Right atrium auricular region (tissue), 2 donors: ENCODE data around the gene TF. TPM values are rescaled to one million over a fixed set of nuclear protein-coding genes. Genes with fewer than 3 reads are reported as not detected.

ENCODE experiments used
- DNase-seq: peaks from one replicate; pipeline ENCODE4 v3.0.0-alpha.2; 2019; ENCODE audit warnings: low spot score
- H3K27ac ChIP-seq, 2 donors: fragments of 200-600 bp; sonication (generic); 1 replicate in 1 of 2; 2 replicates in 1 of 2; pipeline ENCODE4 v1.5.1; 2016 to 2019
- H3K27me3 ChIP-seq, 2 donors: fragments of 200-600 bp; sonication (generic); one replicate each; pipeline versions ENCODE4 v1.5.1 to v1.6.0; 2017 to 2019
- H3K36me3 ChIP-seq: fragments of 200-600 bp; sonication (generic); one replicate; pipeline ENCODE4 v1.5.1; 2016
- H3K4me1 ChIP-seq, 2 donors: fragments of 200-600 bp; sonication (generic); one replicate each; pipeline versions ENCODE4 v1.5.1 to v1.6.0; 2017 to 2019
- H3K4me3 ChIP-seq, 2 donors: fragments of 200-600 bp; sonication (generic); 1 replicate in 1 of 2; 2 replicates in 1 of 2; pipeline ENCODE4 v1.5.1; 2017 to 2019; ENCODE audit warnings: mild to moderate bottlenecking in 1 of 2, moderate library complexity in 1 of 2
- H3K9me3 ChIP-seq, 2 donors: fragments of 200-600 bp; sonication (generic); one replicate each; pipeline ENCODE4 v1.5.1; 2019
- CTCF ChIP-seq, 2 donors: fragments of 200-600 bp; sonication (generic); IDR thresholded peaks; one replicate each; pipeline ENCODE4 v1.5.1; 2019; ENCODE audit warnings: antibody characterized with exemption in 2 of 2
- total RNA-seq, 2 donors: library from RNA; depleted of rRNA; stranded (reverse); fragments of >200 nt; gene quantifications; one replicate each; pipeline ENCODE4 v1.1.0, GENCODE V29; 2016

The TF gene
- total RNA-seq, 2 donors from 2014 or later, result 4.1 TPM; not detected in 1

- H3K27ac ChIP-seq, result no peak overlapping the region
- H3K27me3 ChIP-seq, result no peaks in the 10 kb centered on the region
- no peak overlapping the region for H3K4me3 ChIP-seq
- no peaks in the 10 kb centered on the region for H3K9me3 ChIP-seq
- no peaks in the 10 kb centered on the region for H3K36me3 ChIP-seq
- TF ChIP-seq CTCF (IDR thresholded peaks at IDR 0.05), result no peak
- no peak for DNase-seq
- no peaks in the 10 kb centered on the region for H3K4me1 ChIP-seq
Observed at GRCh38 chr3:133701435-133702358, 44.5 kb upstream of the TF start.

- H3K36me3 ChIP-seq, result no peaks in the 10 kb centered on the region
- H3K9me3 ChIP-seq, result no peaks in the 10 kb centered on the region
- no peak for DNase-seq
- H3K27me3 ChIP-seq, result no peaks in the 10 kb centered on the region
- no peak overlapping the region for H3K27ac ChIP-seq
- no peak overlapping the region for H3K4me3 ChIP-seq
- TF ChIP-seq CTCF (IDR thresholded peaks at IDR 0.05), result no peak
- no peaks in the 10 kb centered on the region for H3K4me1 ChIP-seq
Observed at GRCh38 chr3:133703915-133704314, 42.3 kb upstream of the TF start.

- H3K4me3 ChIP-seq, result no peak overlapping the region
- H3K9me3 ChIP-seq, result no peaks in the 10 kb centered on the region
- no peak overlapping the region for H3K27ac ChIP-seq
- no peaks in the 10 kb centered on the region for H3K36me3 ChIP-seq
- H3K4me1 ChIP-seq, result no peaks in the 10 kb centered on the region
- no peak for DNase-seq
- H3K27me3 ChIP-seq, result no peaks in the 10 kb centered on the region
- no peak for TF ChIP-seq CTCF (IDR thresholded peaks at IDR 0.05)
Observed at GRCh38 chr3:133706033-133706432, 40.2 kb upstream of the TF start.

- TF ChIP-seq CTCF (IDR thresholded peaks at IDR 0.05), result no peak
- Histone ChIP-seq H3K9me3 (no peaks in the 10 kb centered on the region), H3K4me3 (no peak overlapping the region), H3K27ac (no peak overlapping the region), H3K27me3 (no peaks in the 10 kb centered on the region), H3K36me3 (no peaks in the 10 kb centered on the region), H3K4me1 (no peaks in the 10 kb centered on the region)
- no peak for DNase-seq
Observed at GRCh38 chr3:133709139-133709750, 36.9 kb upstream of the TF start.

- no peak for TF ChIP-seq CTCF (IDR thresholded peaks at IDR 0.05)
- no peaks in the 10 kb centered on the region for H3K4me1 ChIP-seq
- no peak overlapping the region for H3K27ac ChIP-seq
- no peaks in the 10 kb centered on the region for H3K9me3 ChIP-seq
- no peak for DNase-seq
- no peaks in the 10 kb centered on the region for H3K27me3 ChIP-seq
- no peaks in the 10 kb centered on the region for H3K36me3 ChIP-seq
- no peak overlapping the region for H3K4me3 ChIP-seq
Observed at GRCh38 chr3:133711013-133711412, 35.2 kb upstream of the TF start.
